GM18511 (cell line): ENCODE data around the gene FAM83F.

Source experiments
- ATAC-seq: cut with Tn5 transposase; IDR thresholded peaks from one replicate; pipeline ENCODE4 v1.9.1; 2021; ENCODE audit warnings: mild to moderate bottlenecking, moderate library complexity; ENCODE audit not compliant: unreplicated experiment

FAM83F gene

GRCh38 chr22:40033586-40034380 is 39.0 kb downstream of the FAM83F start:
- no peak for ATAC-seq

GRCh38 chr22:40035351-40035750 is 40.6 kb downstream of the FAM83F start:
- no peak for ATAC-seq

- ATAC-seq, result no peak
Observed at GRCh38 chr22:40036126-40036525, 41.4 kb downstream of the FAM83F start.

- ATAC-seq, result no peak
Observed at GRCh38 chr22:40036591-40037225, 42.0 kb downstream of the FAM83F start.

- ATAC-seq, result no peak
Observed at GRCh38 chr22:40037320-40037719, 42.6 kb downstream of the FAM83F start.

- ATAC-seq, result no peak
Observed at GRCh38 chr22:40039482-40040115, 44.8 kb downstream of the FAM83F start.

- no peak for ATAC-seq
Observed at GRCh38 chr22:40040927-40041326, 46.2 kb downstream of the FAM83F start.

GRCh38 chr22:40041366-40042137 is 46.8 kb downstream of the FAM83F start:
- no peak for ATAC-seq

- no peak for ATAC-seq
Observed at GRCh38 chr22:40042312-40042711, 47.6 kb downstream of the FAM83F start.

- ATAC-seq, result no peak
Observed at GRCh38 chr22:40043081-40043480, 48.3 kb downstream of the FAM83F start.

GRCh38 chr22:40043793-40044101 is 49.0 kb downstream of the FAM83F start:
- ATAC-seq, result no peak

- ATAC-seq, result peak; percentile 86
Observed at GRCh38 chr22:40044102-40044869, 49.5 kb downstream of the FAM83F start.

- peak; percentile 20 for ATAC-seq
Observed at GRCh38 chr22:40044870-40045834, 50.4 kb downstream of the FAM83F start.

GRCh38 chr22:40046126-40046525 is 51.4 kb downstream of the FAM83F start:
- no peak for ATAC-seq

- ATAC-seq, result peak; percentile 86
Observed at GRCh38 chr22:40050258-40050657, 55.5 kb downstream of the FAM83F start.

GRCh38 chr22:40051322-40051721 is 56.6 kb downstream of the FAM83F start:
- ATAC-seq, result no peak

GRCh38 chr22:40053460-40053859 is 58.7 kb downstream of the FAM83F start:
- no peak for ATAC-seq

GRCh38 chr22:40054486-40054885 is 59.7 kb downstream of the FAM83F start:
- ATAC-seq, result no peak

GRCh38 chr22:40055143-40055883 is 60.6 kb downstream of the FAM83F start:
- ATAC-seq, result peak; percentile 85
